RWPE1 (cell line): ENCODE measurements around the gene SH2D3A.

ENCODE experiments used
- CTCF ChIA-PET: fragments of 350-600 bp; sonication (Branson Sonifier 250); formaldehyde crosslinking; extraction: SDS; loops from one replicate; lab custom pipeline; 2021; lab: Yijun Ruan, JAX
- POLR2A ChIA-PET: fragments of 400-600 bp; formaldehyde crosslinking; extraction: SDS; loops from one replicate; lab custom pipeline; 2020; ENCODE audit warnings: antibody characterized with exemption; ENCODE audit not compliant: low non-redundant PET; lab: Yijun Ruan, JAX
- DNase-seq: peaks from one replicate; pipeline ENCODE4 v3.0.0; 2012; ENCODE audit warnings: low spot score
- H3K27ac ChIP-seq: fragments of 450-650 bp; 2 replicates; pipeline ENCODE4 v1.5.1; 2017
- CTCF ChIP-seq: fragments of 450-650 bp; conservative IDR thresholded peaks from 2 replicates; pipeline ENCODE4 v1.5.1; 2017; ENCODE audit warnings: low read depth, mild to moderate bottlenecking

SH2D3A gene

DNA sequence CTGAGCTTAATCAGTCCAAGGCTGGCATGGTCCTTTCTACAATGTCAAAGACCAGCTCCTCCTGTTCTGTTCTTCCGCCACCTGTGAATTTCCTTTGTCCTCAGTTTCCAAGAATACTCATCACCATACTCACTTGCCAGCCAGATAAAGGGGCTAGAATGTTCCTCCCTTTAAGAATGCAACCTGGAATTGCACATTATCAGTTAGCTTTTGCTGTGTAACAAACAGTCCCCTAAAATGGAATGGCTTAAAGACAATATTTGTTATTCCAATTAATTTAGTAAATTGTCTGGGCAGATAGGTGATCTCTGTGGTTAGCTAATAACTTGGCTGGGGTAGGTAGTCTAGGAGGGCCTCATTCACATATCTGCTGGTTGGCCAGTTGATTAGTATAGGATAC is 41.3 kb upstream of the SH2D3A start:
- no peak for TF ChIP-seq CTCF
- DNase-seq, result no peak
- POLR2A ChIA-PET, result no interaction called here
- no peak overlapping the region for H3K27ac ChIP-seq
- CTCF ChIA-PET, result no interaction called here

GRCh38 chr19:6807291-6807690 is 40.1 kb upstream of the SH2D3A start:
- no peak for DNase-seq
- ChIA-PET POLR2A (no interaction called here), CTCF (no interaction called here)
- H3K27ac ChIP-seq, result no peak overlapping the region
- TF ChIP-seq CTCF, result no peak

DNA sequence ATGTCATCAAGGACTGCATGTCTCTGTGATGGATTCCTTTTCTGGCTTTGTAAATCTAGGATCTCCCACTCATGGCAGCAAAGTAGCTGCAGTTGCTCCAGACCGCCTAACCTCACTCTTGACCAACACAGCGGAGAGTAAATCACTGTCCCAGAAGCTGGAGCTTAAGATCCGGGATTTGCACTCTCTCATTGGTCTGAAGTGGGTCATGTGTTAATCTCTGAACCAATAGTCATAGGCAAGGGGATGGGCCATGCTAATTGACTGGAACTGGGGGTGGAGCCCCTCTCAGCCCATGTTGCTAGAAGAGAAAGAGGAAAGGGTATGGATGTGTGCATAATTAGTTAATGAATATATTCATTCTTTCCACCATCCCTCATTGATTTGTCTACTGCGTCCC is 39.3 kb upstream of the SH2D3A start:
- H3K27ac ChIP-seq, result no peak overlapping the region
- CTCF ChIA-PET, result no interaction called here
- POLR2A ChIA-PET, result no interaction called here
- no peak for TF ChIP-seq CTCF
- DNase-seq, result no peak

DNA sequence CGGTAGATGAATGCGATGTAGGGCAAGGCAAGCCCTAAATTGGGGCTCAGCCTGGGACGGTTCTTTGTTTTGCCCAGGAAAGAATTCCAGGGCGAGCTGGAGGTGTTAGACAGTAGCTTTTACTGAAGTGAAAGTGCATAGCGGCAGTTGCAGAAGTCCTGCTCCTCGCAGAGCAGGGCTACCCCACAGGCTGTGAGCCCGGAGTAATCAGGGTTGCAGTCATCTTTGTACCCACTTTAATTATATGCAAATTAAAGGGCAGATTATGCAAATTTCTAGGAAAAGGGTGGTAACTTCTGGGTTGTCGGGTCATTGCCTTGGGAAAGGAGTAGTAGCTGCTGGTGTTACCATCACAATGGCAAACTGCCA is 35.8 kb upstream of the SH2D3A start:
- TF ChIP-seq CTCF, result no peak
- POLR2A ChIA-PET, result no interaction called here
- no peak for DNase-seq
- CTCF ChIA-PET, result no interaction called here
- no peak overlapping the region for H3K27ac ChIP-seq

- POLR2A ChIA-PET, result no interaction called here
- no peak for DNase-seq
- no peak overlapping the region for H3K27ac ChIP-seq
- no peak for TF ChIP-seq CTCF
- CTCF ChIA-PET, result no interaction called here
These were observed 35.3 kb upstream of the SH2D3A start for GRCh38 chr19:6802336-6803035.

- TF ChIP-seq CTCF, result no peak
- DNase-seq, result peak; percentile 20
- POLR2A ChIA-PET, result no interaction called here
- H3K27ac ChIP-seq, result no peak overlapping the region
- CTCF ChIA-PET, result interaction anchor here (0.7 kb wide), 1 partner anchor 161 kb away, joined by 3 read pairs; no protein-coding TSS in a partner anchor
These were observed 34.4 kb upstream of the SH2D3A start for GRCh38 chr19:6801485-6802086.
